Measurements from ENCODE around the gene SELENON.

DNA sequence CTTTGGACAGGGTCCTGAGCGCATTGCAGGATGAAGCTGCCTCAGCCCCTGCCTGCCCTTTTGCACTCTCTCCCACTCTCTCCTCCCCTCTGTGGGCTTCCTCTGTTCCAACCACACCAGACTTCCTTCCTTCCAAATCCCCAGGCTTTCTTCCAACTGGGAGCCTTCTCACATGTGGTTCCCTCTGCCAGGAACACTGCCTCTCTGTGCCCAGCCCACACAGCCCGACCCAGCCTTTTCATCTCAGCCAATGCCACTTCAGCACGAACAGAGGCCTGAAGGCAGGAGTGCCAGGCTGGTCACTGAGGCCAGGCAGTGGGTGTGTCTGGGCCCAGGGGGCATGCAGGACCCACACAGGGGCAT, 5.9 kb downstream of the SELENON start:
- TF ChIP-seq, protein P1, sequence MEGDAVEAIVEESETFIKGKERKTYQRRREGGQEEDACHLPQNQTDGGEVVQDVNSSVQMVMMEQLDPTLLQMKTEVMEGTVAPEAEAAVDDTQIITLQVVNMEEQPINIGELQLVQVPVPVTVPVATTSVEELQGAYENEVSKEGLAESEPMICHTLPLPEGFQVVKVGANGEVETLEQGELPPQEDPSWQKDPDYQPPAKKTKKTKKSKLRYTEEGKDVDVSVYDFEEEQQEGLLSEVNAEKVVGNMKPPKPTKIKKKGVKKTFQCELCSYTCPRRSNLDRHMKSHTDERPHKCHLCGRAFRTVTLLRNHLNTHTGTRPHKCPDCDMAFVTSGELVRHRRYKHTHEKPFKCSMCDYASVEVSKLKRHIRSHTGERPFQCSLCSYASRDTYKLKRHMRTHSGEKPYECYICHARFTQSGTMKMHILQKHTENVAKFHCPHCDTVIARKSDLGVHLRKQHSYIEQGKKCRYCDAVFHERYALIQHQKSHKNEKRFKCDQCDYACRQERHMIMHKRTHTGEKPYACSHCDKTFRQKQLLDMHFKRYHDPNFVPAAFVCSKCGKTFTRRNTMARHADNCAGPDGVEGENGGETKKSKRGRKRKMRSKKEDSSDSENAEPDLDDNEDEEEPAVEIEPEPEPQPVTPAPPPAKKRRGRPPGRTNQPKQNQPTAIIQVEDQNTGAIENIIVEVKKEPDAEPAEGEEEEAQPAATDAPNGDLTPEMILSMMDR (IDR thresholded peaks at IDR 0.05) = no peak
- no peak for TF ChIP-seq EZH2phosphoT487 (IDR thresholded peaks at IDR 0.05)
